HTERT RPE-1 (cell line): ENCODE measurements around the gene HAUS8.
"Not testable (repeated sequence)": the region's sequence is repeated elsewhere in the genome, so short reads cannot be mapped to it uniquely, and the experiment has no call there.

Experiments used
- in situ Hi-C: fragments of 300-500 bp; cut with MboI; formaldehyde crosslinking; loops from 4 replicates; pipeline ENCODE4 v1.14.3; 2020; ENCODE audit warnings: low sequenced_read_pairs

HAUS8 gene

DNA sequence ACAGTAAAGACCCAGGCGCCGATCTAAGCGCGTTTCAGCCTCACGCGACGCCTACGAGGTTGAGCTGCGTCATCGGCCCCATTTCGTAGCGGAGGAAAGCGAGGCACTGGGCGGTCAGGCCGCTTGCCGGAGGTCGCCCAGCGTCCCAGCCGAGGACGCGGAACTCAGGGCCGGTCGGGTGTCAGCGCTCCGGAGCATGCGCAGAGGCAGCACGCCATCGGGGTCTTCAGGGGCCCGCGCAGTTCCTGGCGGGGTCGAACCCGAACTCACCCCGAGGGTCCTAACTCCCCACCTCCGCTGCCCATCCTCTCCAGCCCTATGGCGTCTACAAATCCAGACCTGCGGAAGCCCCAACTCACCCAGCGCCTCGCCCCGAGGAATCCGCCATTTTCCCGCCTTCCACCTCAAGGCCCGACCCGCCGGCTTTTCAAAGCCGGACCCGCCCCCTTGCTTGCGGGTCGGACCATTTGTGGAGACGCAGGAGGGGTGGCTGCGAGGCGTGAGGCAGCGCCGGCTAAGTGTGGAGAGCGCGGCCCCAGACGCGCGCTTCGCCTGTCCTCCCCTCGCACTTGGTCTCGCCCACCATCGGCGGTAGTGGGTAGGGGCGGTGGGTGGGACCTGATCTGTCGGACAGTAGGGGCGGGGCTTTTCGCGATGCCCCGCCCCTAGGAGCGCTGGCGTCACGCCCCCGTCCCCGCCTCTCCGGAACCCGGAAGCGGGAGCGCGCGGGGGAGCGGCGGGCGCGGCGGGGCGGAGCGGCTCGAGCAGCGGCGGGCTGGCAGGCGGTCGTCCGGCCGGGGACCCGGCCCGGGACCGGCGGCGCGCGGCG is at the start of gene HAUS8, which contains the start of gene MYO9B:
HAUS8 (minus strand) TSS at position 418 of the 829 bp plus-strand sequence; CDS start at position 388, 30 bp downstream.
MYO9B (plus strand) TSS at position 743 of the 829 bp plus-strand sequence. CDS start 25,941 bp downstream, outside the sequence.
- in situ Hi-C loops, result no loop called here

- in situ Hi-C loops, result no loop called here
Measured at GRCh38 chr19:17124025-17124424, 48.8 kb upstream of the HAUS8 start.

DNA sequence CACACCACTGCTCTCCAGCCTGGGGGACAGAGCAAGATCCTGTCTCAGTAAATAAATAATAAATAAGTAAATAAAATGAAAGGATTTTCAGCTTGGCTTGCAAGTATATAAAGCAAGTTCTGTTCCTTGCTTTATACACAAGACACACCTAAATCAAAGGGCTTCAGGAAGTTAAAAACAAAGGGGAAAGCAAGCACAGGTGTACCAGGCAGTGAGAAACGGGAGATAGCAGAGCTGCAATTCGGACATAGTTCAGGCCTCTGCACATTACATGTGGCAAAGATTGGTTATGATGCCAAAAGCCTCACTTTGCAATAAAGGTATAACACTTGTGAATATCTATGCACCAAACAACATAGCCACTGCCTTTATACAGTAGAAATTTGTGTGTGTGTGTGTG is 47.8 kb upstream of the HAUS8 start:
- in situ Hi-C loops, result no loop called here

GRCh38 chr19:17121736-17122293 is 46.6 kb upstream of the HAUS8 start:
- in situ Hi-C loops, result no loop called here

DNA sequence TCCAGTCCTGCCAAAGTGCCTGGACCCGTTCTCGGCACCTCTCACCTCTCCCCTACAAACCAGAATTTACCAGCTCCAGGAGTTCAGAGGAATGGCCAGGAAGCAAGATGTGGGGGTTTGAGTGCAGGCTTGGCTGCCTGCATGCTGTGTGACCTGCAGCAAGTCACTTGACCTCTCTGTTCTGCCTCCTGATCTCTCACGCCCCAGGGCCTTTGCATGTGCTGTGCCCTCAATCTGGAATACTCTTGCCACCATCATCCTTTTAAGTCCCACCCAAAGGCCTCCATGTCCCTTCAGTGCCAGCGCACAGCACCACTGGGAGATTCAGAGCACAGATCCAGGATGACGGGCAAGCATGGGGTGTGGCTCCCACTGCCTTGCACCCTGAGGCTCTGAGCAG is 43.7 kb upstream of the HAUS8 start:
- in situ Hi-C loops, result no loop called here

GRCh38 chr19:17116996-17117702 is 41.9 kb upstream of the HAUS8 start:
- in situ Hi-C loops, result no loop called here

GRCh38 chr19:17114414-17114831 is 39.2 kb upstream of the HAUS8 start:
- in situ Hi-C loops, result no loop called here

GRCh38 chr19:17113127-17113785 is 38.0 kb upstream of the HAUS8 start:
- in situ Hi-C loops, result no loop called here

DNA sequence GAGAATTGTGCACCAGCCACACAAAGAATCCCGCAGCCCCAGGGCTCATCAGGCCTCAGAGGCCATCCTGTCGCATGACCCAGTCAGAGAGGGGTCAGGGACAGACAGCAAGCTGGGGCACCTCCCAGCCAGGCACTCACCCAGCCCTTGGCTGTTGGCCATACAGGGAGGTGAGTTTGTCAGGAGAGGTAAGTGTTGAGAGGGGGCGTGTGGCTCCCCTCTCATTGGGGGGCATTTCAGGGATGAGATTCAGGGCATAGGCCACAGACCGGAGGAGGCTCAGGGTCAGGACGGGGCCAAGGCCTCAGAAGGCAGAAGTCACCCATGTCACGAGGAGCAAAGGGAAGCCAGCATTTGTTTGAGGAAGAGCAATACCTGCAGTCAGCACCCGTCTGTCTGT is 37.4 kb upstream of the HAUS8 start:
- in situ Hi-C loops, result no loop called here

GRCh38 chr19:17112271-17112670 is 37.0 kb upstream of the HAUS8 start:
- in situ Hi-C loops, result no loop called here

GRCh38 chr19:17111766-17112165 is 36.5 kb upstream of the HAUS8 start:
- in situ Hi-C loops, result no loop called here

- in situ Hi-C loops, result no loop called here
Measured at GRCh38 chr19:17110599-17110966, 35.3 kb upstream of the HAUS8 start.

DNA sequence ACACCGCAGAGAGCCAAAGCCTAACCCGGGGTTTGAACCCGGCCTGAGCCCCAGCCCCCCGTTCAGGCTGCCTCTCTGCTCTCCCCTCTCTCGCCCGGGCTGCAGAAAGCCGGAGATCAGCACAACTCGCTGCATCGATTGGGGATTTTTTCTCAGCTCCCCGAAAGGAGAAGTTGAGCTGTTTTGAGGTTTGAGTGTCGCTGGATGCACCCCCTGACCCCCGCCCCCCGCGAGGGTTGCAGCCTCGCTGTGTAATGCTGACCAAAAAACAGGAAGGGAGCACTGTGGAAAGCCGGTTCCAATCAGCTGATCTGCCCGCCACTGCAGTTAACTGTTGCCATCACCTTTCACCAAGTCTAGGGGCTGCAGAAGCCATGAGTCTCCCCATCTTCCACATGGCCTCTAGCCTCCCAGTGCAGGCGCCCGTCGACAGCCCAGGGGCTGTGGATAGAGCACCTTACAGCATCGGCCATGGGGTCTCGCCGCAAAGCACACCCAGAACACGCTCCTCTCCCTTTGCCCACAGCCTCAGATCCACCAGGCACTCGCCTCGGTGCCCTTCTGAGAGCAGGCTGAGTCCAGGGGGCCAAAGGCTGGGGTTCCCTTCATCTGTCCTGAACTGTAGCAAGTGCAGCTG is 34.8 kb upstream of the HAUS8 start:
- in situ Hi-C loops, result no loop called here

DNA sequence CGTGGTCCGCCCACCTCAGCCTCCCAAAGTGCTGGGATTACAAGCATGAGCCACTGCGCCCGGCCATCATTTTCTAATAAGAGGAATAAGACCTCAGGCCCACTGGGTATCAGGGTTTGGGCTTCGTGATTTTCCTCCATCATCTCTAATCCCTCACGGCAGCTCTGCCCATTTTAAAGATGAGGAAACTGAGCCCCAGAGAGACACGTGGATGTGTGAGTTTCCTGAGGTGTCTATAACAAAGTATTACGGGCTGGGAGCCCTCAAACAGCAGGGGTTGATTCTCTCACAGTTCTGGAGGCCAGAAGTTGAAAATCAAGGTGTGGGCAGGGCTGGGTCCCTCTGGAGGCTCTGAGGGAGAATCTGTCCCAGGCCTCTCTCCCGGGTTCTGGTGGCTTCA is 34.0 kb upstream of the HAUS8 start:
- in situ Hi-C loops, result no loop called here

- in situ Hi-C loops, result no loop called here
Measured at GRCh38 chr19:17108453-17108784, 33.2 kb upstream of the HAUS8 start.

DNA sequence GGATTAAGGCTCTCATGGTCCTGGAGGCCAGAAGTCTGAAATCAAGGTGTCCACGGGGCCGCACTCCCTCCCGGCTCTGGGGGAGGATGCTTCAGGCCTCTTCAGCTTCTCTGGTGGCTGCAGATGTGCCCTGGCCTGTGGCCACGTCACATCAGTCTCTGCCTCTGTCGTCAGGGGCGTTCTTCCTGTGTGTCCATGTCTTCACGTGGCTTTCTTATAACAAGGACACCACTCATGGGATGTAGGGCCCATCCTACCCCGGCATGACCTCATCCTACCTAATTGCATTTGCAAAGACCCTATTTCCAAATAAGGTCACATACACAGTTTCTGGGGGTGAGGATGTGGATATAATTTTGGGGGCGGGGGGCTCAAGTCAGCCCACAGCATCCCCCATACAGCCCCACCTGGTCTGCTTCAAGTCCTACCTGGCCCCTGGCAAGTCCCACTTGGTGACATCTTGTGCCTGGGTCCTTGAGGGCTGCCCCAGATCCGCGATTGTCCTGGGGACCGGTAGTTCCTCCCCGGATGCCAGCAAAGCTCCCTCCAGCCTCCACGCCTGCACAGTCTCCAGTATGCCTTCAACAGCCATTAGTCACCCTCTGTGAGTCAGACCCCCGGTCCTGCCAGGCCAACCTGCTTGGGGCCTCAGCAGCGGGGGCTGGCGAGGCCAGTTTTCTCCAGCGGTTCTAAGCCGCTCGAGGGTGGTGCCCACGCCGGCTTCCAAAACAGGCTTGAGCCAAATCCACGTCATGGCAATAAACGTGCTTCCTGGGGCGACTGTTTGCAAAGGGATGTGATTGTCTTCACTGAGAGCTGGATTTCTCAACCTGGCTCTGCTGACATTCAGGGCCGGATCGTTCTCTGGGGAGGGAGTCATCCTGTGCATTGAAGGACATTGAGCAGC is 32.5 kb upstream of the HAUS8 start:
- in situ Hi-C loops, result no loop called here

DNA sequence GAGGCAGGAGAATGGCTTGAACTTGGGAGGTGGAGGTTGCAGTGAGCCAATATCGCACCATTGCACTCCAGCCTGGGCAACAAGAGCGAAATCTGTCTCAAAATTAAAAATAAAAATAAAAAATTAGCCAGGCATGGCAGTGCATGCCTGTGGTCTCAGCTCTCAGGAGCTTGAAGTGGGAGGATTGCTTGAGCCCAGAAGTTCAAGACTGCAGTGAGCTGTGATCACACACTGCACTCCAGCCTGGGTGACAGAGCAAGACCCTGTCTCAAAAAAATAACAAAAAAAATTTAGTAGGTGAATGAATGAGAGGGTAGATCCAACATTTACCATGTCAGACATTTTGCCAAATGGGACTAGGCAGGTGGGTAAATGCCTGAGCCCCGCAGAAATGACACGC is 31.7 kb upstream of the HAUS8 start:
- in situ Hi-C loops, result not testable (repeated sequence)

DNA sequence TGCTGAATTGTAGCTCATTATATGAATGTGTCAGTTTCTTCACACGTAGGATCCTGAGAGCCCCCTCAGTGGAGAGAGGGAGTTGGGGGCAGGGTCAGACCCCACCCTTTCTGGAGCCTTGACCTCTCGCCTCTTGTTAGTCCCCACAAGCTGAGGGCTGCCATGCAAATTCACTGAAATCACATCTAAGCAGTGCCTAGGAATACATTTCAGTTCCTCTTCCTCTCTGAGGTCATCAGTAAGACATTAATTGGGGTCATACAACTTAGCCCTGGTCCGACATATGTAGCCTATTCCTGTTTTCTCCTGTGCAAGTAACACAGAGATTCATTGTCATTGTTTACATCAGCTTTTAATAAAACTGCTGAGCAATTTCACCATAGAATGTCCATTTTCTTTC is 30.3 kb upstream of the HAUS8 start:
- in situ Hi-C loops, result no loop called here

GRCh38 chr19:17104679-17105078 is 29.4 kb upstream of the HAUS8 start:
- in situ Hi-C loops, result no loop called here

DNA sequence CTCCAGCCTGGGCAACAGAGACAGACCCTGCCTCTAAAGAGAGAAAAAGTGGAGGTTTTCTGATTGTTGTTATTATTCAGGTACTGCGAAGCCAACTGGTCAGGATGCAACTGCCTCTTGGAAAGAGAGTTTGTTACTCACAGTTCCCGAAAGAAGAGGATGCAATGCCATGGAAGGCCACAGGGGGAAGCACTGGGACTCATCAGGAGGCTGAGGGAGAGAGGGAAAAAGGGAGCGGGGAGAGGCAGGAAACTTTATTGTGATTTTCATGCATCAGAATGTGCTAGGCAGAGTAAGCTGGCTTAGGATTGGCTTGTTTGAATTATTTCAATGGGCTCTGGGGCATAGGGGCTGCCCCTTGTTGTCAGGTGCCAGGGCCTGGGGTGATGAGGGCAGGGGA is 27.9 kb upstream of the HAUS8 start:
- in situ Hi-C loops, result no loop called here
